Dendritic cell treated with granulocyte-macrophage colony-stimulating factor and Interleukin-4, amounts not matched to agents 40 ng/mL and 50 ng/mL, for 4 days (primary cell): ENCODE results near the gene TBCEL.
"Not testable (repeated sequence)": the region's sequence is repeated elsewhere in the genome, so short reads cannot be mapped to it uniquely, and the experiment has no call there.

Experiments used
- H3K27ac Mint-ChIP-seq: one replicate; pipeline ENCODE4 v1.8.0; 2022; ENCODE audit warnings: mild to moderate bottlenecking, mixed read lengths
- H3K27me3 Mint-ChIP-seq: one replicate; pipeline ENCODE4 v1.8.0; 2022; ENCODE audit warnings: mild to moderate bottlenecking, mixed read lengths
- H3K36me3 Mint-ChIP-seq: one replicate; pipeline ENCODE4 v1.8.0; 2022; ENCODE audit warnings: low read depth, mixed read lengths
- H3K4me1 Mint-ChIP-seq: one replicate; pipeline ENCODE4 v1.8.0; 2022; ENCODE audit warnings: low read depth, mixed read lengths
- H3K4me3 Mint-ChIP-seq: one replicate; pipeline ENCODE4 v1.8.0; 2022; ENCODE audit warnings: mild to moderate bottlenecking, moderate library complexity, mixed read lengths
- H3K9me3 Mint-ChIP-seq: one replicate; pipeline ENCODE4 v1.8.0; 2022; ENCODE audit warnings: mixed read lengths
- intact Hi-C: fragments of 100-400 bp; cut with micrococcal nuclease; formaldehyde crosslinking; loops from one replicate; pipeline ENCODE4 v1.15.0; 2022

Gene TBCEL

DNA sequence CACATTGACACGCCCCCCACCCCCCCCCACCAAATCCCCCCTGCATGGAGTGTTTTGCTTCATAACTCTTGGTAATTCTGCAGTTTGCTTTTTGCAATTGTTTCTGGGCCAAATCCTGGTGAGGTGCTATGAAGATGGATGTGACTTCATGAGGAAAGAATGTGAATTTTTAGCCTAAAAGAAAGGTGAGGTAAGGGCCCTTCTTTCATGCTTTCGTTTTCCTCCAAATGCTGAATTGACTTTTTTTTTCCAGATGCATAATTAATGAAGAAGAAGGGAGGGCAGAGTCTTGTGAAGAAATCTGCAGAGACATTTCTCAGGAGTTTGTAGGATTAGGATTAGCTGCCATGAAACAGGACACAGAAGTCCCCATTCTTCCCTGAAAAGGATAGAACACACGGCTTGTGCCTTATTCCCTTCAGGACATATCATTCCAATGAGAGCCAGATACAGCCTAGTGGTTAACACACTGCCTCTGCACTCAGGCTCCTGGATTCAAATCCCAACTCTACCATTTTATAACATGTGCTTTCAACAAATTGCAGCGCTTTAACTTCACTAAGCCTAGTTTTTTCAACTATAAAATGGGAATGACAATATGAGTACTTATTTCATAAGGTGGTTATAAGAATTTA lies 19.6 kb upstream of the TBCEL start:
- Mint-ChIP-seq H3K4me3 (no peak overlapping the region), H3K36me3 (no peaks in the 10 kb centered on the region), H3K27ac (no peak overlapping the region), H3K4me1 (no peaks in the 10 kb centered on the region), H3K9me3 (peaks cover 21% of the 10 kb centered on the region), H3K27me3 (peaks cover 3% of the 10 kb centered on the region)
- intact Hi-C loops: no loop called here

DNA sequence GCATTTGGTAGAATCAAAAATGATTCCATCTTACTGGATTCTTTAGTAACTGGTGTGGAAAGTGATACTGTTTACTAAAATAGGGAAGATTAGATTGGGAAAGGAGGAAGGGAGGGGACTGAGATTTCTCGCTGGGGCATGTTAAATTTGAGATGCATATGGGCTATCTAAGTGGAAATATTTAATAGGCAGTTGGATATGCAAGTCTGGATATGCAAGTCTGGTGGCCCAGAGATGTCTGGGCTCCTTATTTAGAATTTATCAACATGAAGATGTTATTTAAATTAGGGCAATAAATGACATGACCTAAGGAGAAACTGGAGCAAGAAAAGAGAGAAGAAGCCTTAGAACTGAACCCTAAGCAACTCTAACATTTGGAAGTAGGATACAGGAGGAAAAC lies 17.0 kb upstream of the TBCEL start:
- H3K27me3 Mint-ChIP-seq: peaks cover 12% of the 10 kb centered on the region
- no peak overlapping the region for H3K27ac Mint-ChIP-seq
- no peaks in the 10 kb centered on the region for H3K36me3 Mint-ChIP-seq
- H3K4me1 Mint-ChIP-seq: no peaks in the 10 kb centered on the region
- no peak overlapping the region for H3K4me3 Mint-ChIP-seq
- H3K9me3 Mint-ChIP-seq: peaks cover 21% of the 10 kb centered on the region
- intact Hi-C loops: loop anchor here (1.0 kb wide), 1 partner anchor 13 kb away; no protein-coding TSS in a partner anchor

DNA sequence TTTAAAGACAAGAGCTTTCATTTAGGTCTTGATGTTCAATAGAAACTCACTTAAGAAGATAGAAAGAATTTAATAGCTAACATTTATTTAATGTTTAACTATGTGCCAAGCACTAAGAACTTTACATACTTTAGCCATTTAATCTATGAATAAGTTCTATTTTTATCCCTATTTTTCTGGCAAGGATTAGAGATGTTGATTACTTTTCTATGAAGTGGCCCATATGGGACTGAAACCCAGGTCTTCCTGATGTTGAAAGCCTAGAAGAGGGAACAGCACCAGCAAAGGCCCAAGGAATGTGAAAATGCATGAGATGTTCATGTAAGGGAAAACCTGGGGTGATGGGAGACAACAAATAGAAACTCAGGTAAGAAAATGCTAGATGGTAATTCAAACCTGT lies 15.4 kb upstream of the TBCEL start:
- intact Hi-C loops: no loop called here
- no peak overlapping the region for H3K4me3 Mint-ChIP-seq
- peaks cover 21% of the 10 kb centered on the region for H3K9me3 Mint-ChIP-seq
- peaks cover 10% of the 10 kb centered on the region for H3K27me3 Mint-ChIP-seq
- H3K4me1 Mint-ChIP-seq: no peaks in the 10 kb centered on the region
- no peak overlapping the region for H3K27ac Mint-ChIP-seq
- H3K36me3 Mint-ChIP-seq: no peaks in the 10 kb centered on the region

DNA sequence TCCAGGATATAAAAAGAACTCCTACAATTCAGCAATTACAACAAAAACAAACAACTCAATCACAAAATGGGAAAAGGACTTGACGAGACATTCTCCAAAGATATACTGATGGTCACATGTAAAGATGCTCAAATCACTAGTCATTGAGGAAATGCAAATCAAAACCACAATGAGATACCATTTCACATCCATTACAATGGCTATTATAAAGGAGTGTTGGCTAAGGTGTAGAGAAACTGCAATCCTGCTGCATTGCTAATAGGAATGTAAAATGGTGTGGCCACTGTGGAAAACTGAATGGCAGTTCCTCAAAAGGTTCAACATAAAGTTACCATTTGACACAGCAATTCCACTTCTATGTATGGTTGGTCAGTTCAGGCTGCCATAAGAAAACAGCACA lies 11.8 kb upstream of the TBCEL start:
- H3K36me3 Mint-ChIP-seq: no peaks in the 10 kb centered on the region
- peaks cover 9% of the 10 kb centered on the region for H3K9me3 Mint-ChIP-seq
- H3K27me3 Mint-ChIP-seq: peaks cover 12% of the 10 kb centered on the region
- H3K27ac Mint-ChIP-seq: no peak overlapping the region
- H3K4me3 Mint-ChIP-seq: no peak overlapping the region
- H3K4me1 Mint-ChIP-seq: no peaks in the 10 kb centered on the region
- intact Hi-C loops: no loop called here

DNA sequence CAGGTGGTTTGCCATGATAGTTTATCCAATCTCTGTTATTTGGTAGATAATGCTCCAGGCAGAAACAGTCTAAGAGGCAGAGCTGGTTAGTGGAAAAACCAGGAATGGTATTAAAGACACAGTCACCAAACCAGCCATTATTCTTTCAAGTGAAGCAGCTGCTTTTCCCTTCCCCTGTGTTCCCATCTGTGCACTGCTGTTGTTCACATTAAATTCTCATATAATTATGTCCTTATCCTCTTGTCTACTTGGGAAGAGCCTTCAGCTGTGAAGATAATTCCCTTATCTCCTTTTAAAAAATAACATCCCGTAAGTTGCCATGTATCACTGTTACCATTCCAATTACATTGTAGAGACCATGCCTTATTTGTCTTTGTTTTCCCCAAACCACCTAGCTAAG lies 5.2 kb upstream of the TBCEL start:
- Mint-ChIP-seq H3K36me3 (peaks cover under 1% of the 10 kb centered on the region), H3K9me3 (no peaks in the 10 kb centered on the region), H3K4me1 (peaks cover 3% of the 10 kb centered on the region), H3K4me3 (no peak overlapping the region), H3K27ac (no peak overlapping the region), H3K27me3 (peaks cover 19% of the 10 kb centered on the region)
- intact Hi-C loops: no loop called here

DNA sequence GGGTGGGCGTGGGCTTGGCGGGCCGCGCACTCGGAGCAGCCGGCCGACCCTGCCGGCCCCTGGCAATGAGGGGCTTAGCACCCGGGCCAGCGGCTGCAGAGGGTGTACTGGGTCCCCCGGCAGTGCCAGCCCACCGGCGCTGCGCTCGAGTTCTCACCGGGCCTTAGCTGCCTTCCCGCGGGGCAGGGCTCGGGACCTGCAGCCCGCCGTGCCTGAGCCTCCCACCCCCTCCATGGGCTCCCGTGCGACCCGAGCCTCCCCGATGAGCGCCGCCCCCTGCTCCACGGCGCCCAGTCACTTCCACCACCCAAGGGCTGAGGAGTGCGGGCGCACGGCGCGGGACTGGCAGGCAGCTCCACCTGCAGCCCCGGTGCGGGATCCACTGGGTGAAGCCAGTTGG lies 2.2 kb upstream of the TBCEL start:
- H3K4me3 Mint-ChIP-seq, H3K9me3 Mint-ChIP-seq, intact Hi-C loops: not testable (repeated sequence)

DNA sequence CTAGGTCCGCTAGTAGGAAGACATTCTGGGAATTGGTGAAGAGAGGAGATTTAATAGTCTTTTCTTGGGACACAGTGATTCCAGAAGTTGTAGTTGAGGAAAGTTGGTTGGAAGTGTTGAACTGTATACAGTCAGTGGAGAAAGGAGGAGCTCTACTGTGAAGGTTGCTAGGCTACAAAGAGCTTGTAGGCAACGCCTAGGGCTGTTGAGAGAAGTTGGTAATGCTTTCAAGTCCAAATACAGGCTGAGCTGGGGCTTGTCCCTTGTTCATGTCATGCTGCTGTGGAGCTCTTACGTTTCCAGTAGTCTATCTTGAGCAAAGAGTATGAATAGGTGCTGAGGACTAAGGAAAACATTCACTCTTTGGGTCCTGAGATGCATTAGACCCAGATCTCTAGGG lies 1.1 kb downstream of the TBCEL start:
- no peaks in the 10 kb centered on the region for H3K9me3 Mint-ChIP-seq
- H3K4me3 Mint-ChIP-seq: peak overlapping the region; percentile 75
- H3K27ac Mint-ChIP-seq: peak overlapping the region; percentile 83
- H3K4me1 Mint-ChIP-seq: peaks cover 27% of the 10 kb centered on the region
- intact Hi-C loops: no loop called here
- peaks cover 10% of the 10 kb centered on the region for H3K27me3 Mint-ChIP-seq
- peaks cover 12% of the 10 kb centered on the region for H3K36me3 Mint-ChIP-seq

More for the DNA sequence above, 2.2 kb upstream of the TBCEL start:
- H3K27ac Mint-ChIP-seq, H3K36me3 Mint-ChIP-seq: not testable (repeated sequence)
- Mint-ChIP-seq H3K27me3 (peaks cover 21% of the 10 kb centered on the region), H3K4me1 (peaks cover 24% of the 10 kb centered on the region)

DNA sequence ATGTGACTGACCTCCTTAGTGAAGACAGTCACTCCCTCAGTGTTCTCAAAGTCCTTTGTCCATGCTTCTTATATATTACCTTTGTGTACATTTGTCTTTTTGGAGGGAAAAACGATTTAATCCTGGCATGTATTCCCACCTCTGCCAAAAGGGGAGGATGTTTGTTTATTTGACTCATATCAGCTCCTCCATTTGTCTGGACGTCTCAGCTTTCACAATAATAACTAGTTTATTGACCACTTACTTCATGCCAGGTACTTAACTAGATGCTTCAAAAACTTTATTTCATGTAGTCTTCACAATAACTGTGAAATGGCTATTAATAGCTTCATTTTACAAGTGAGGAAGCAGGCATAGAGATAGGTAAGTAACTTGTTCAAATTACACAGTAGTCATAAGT lies 5.3 kb downstream of the TBCEL start:
- Mint-ChIP-seq H3K27me3 (no peaks in the 10 kb centered on the region), H3K4me1 (peaks cover 25% of the 10 kb centered on the region), H3K27ac (no peak overlapping the region), H3K9me3 (no peaks in the 10 kb centered on the region), H3K36me3 (peaks cover 12% of the 10 kb centered on the region), H3K4me3 (no peak overlapping the region)
- intact Hi-C loops: no loop called here

DNA sequence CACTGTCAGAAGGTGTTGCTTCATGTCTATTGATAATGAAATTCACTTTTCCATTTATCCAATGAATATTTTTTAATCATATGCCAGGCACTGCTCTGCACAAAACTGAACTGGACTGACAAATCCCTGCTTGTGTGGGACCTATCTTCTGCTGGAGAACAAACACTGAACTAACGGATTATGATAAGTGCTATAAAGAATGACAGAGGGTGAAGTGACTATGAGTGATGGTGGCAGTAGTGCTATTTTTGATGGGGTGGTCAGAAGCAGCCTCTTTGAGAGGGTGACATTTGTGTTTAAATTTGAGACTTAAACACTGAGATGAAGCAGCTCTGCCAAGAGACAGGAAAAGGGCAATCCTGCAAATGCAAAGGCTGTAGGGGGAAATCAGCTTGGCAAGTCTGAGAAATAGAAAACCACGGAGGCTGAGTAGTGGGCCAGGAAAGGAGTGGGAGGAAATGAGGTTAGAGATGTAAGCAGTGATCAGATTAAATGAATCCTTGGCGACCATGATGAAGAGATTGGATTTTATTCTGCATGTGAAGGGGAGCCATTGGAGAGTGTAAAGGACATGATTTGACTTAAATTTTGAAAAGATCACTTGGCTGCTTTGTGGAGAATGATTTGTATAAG lies 6.0 kb downstream of the TBCEL start:
- no peak overlapping the region for H3K27ac Mint-ChIP-seq
- no peaks in the 10 kb centered on the region for H3K9me3 Mint-ChIP-seq
- H3K27me3 Mint-ChIP-seq: no peaks in the 10 kb centered on the region
- H3K4me3 Mint-ChIP-seq: no peak overlapping the region
- H3K4me1 Mint-ChIP-seq: peaks cover 17% of the 10 kb centered on the region
- intact Hi-C loops: no loop called here
- H3K36me3 Mint-ChIP-seq: peaks cover 8% of the 10 kb centered on the region

DNA sequence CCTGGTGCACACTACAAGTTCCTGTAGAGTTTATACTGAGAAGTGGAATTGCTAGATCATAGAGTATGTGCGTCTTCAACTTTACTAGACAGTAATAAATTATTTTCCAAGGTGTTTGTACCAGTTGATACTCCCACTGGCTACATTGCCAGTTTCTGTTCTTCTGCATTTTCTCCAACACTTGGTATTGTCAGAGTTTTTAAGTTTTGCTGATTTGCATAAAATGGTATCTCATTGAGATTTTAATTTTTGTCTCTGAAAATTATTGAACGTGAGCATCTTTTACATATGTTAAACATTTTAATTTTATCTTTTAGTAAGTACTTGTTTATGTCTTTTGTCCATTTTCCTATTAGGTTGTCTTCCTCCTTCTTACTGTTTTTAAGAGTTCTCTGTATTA lies 7.3 kb downstream of the TBCEL start:
- Mint-ChIP-seq H3K36me3 (peaks cover 8% of the 10 kb centered on the region), H3K4me1 (peaks cover 8% of the 10 kb centered on the region), H3K27me3 (no peaks in the 10 kb centered on the region), H3K4me3 (no peak overlapping the region), H3K9me3 (no peaks in the 10 kb centered on the region), H3K27ac (no peak overlapping the region)
- intact Hi-C loops: no loop called here

DNA sequence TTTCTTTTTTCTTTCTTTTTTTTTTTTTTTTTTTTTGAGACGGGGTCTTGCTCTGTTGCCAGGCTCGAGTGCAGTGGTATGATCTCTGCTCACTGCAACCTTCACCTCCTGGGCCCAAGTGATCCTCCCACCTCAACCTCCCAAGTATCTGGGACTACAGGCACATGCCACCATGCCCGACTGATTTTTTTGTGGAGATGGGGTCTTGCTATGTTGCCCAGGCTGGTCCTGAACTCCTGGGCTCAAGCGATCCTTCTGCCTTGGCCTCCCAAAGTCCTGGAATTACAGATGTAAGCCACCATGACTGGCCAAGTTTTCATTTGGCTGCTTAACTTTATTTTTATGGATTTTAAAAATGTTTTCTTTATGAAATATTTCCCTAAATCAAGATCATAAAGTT lies 7.7 kb downstream of the TBCEL start:
- H3K36me3 Mint-ChIP-seq, H3K27me3 Mint-ChIP-seq, intact Hi-C loops, H3K9me3 Mint-ChIP-seq, H3K27ac Mint-ChIP-seq, H3K4me1 Mint-ChIP-seq, H3K4me3 Mint-ChIP-seq: not testable (repeated sequence)

DNA sequence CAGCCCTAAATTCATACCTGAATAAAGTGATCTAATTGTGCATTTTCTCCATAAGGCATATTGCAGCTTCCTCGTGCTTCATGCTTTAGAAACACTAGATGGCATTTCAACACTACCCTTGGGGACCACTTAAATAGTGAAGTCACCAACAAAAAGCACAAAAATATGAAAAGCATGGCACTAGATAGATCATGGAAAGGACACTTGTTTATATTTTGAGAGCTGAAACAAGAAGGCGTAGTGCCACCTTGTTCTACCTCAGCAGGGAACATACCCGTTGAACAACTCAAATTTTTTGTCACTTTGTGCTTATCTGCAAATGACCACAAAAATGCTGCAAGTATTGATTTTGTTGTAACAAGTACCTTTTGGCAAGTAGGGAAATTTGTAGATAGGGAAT lies 8.6 kb downstream of the TBCEL start:
- Mint-ChIP-seq H3K9me3 (no peaks in the 10 kb centered on the region), H3K36me3 (peaks cover 8% of the 10 kb centered on the region), H3K4me3 (no peak overlapping the region), H3K27ac (no peak overlapping the region), H3K27me3 (no peaks in the 10 kb centered on the region), H3K4me1 (peaks cover 8% of the 10 kb centered on the region)
- intact Hi-C loops: no loop called here

DNA sequence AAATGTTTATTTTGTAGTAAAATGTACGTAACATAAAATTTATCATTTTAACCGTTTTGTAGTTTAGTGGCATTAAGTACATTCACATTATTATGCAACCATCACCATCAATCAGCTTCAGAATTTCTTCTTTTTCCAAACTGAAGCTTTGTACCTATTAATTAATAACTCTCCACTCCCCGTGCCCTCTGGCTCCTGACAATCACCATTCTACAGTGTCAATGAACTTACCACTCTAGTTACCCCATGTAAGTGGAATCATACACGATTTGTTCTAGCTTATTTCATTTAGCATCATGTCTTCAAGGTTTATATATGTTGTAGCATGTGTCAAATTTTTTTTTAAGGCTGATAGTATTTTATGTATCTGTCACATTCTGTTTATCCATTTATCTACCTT lies 9.7 kb downstream of the TBCEL start:
- Mint-ChIP-seq H3K27ac (no peak overlapping the region), H3K4me3 (no peak overlapping the region), H3K9me3 (no peaks in the 10 kb centered on the region), H3K4me1 (peaks cover 8% of the 10 kb centered on the region), H3K36me3 (peaks cover 8% of the 10 kb centered on the region), H3K27me3 (no peaks in the 10 kb centered on the region)
- intact Hi-C loops: no loop called here

DNA sequence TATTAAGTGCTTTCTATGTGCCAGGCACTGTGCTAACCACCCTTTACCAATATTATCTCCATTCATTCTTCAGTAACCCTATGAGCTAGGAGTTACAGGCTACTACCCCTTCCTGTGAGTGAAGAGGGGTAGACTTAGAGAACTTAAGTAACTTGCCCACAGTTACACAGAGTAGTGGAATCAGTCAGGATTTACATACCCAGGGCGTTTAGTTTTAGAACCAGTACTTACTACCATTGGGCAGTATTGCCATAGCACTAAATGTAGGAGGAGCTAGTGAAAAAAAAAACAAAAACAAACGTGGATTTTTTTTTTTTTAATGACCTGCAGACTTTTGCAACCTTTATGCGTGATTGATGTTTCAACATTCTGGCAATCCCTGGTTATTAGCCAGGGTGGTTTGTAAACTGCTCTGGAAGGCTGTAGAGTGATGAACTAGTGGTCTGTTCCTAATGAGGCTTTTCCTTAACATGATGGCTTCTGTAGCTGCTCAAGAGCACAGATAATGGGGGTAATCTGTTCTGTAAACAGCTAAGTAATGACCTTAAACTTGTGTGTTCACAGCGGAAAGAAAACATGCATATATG lies 11.4 kb downstream of the TBCEL start:
- Mint-ChIP-seq H3K9me3 (no peaks in the 10 kb centered on the region), H3K4me1 (peaks cover 2% of the 10 kb centered on the region), H3K27me3 (no peaks in the 10 kb centered on the region), H3K4me3 (no peak overlapping the region), H3K36me3 (peaks cover 2% of the 10 kb centered on the region), H3K27ac (no peak overlapping the region)
- intact Hi-C loops: no loop called here

DNA sequence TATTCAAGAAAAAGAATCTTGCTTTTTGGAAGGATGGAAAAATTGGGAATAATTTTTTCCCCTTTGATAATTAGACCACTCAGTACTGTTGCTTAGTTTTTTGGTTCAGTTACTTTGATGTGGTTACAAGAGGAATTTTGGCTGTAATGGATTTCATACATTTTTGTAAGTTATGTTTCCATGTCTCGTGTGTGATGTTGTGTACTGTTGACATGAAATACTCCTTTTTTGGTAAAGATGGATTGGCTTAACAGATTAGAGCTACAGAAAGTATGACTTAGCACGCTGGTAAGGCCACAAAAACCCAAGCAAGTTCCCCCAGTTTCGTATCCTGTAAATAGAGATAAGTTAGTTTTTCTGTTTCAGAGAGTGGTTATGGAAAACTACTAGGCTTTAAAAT lies 11.9 kb downstream of the TBCEL start:
- Mint-ChIP-seq H3K36me3 (no peaks in the 10 kb centered on the region), H3K27ac (no peak overlapping the region), H3K4me3 (no peak overlapping the region), H3K4me1 (no peaks in the 10 kb centered on the region), H3K27me3 (no peaks in the 10 kb centered on the region), H3K9me3 (no peaks in the 10 kb centered on the region)
- intact Hi-C loops: no loop called here
